22Rv1 (cell line): ENCODE results near the gene CD34.

Experiments
- CTCF ChIP-seq: fragments of 450-650 bp; IDR thresholded peaks from 2 replicates; pipeline ENCODE4 v1.5.1; 2017; ENCODE audit warnings: mild to moderate bottlenecking
- ZFX ChIP-seq: fragments of 450-650 bp; IDR thresholded peaks from 2 replicates; pipeline ENCODE4 v1.6.1; 2017; ENCODE audit warnings: antibody characterized with exemption, borderline replicate concordance

DNA sequence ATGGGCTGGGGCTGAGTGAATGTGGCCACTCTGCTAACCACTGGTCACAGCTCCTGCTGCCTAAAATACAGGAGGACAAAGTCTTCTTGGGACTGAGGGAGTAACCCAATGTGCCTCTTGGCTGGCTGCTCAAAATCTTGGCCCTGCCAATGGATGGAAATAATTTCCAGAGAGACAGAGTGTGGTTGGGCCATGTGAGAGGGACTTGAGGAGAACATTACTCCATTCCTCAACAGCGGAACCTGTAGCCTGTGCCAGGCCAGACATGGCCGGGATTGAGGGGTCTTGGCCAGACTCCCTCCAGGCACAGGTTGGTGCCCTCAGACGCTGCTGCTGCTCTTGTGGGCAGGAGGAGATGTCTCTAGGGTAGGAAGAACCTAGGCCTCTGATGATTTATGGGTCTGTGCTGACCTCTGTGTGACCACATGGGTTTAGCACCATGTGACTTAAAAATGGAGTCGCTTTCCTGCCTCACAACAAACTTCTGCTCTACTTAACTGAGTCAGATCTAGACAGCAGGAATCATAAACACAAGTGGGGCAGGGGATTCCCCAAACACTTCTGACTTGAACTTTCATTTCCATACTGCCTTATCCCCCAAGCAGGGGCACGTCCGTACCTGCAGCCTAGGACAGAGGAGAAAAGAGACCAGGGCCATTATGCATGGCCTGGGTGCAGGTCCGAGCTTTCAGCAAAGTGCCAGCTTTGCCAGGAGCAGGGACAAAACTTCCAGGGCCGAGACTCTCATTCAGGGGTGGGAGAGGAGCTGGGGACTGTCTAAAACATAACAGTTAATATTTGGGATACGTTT, 79.2 kb downstream of the CD34 start:
- TF ChIP-seq CTCF = no peak
- no peak for TF ChIP-seq ZFX
